HK-2 (cell line): ENCODE measurements around the gene SYT14.
A peak's percentile ranks its signal among the peaks of the same experiment; 100 is the strongest.
"Not testable (repeated sequence)": the region's sequence is repeated elsewhere in the genome, so short reads cannot be mapped to it uniquely, and the experiment has no call there.

Experiments
- DNase-seq: peaks from one replicate; pipeline ENCODE4 v3.0.0-alpha.2; 2018; ENCODE audit not compliant: unreplicated experiment

Gene SYT14

DNA sequence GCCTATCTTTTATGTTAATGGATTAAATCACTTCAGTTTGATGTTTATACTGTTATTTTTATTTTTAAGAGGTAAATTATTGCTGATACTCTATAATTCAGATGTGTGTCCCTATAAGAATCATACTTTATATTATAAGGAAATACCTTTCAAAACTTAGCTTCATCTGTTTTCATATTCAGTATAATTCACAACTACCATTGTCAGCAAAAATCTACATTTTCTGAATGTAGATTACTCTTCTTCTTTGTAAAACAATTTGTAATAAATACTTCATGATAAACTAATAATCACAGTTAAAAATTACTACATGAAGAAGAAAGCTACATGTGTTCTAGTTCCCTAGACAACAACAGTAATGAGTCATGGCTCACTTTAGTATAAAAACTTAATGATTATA, 179.2 kb downstream of the SYT14 start:
- DNase-seq: no peak

DNA sequence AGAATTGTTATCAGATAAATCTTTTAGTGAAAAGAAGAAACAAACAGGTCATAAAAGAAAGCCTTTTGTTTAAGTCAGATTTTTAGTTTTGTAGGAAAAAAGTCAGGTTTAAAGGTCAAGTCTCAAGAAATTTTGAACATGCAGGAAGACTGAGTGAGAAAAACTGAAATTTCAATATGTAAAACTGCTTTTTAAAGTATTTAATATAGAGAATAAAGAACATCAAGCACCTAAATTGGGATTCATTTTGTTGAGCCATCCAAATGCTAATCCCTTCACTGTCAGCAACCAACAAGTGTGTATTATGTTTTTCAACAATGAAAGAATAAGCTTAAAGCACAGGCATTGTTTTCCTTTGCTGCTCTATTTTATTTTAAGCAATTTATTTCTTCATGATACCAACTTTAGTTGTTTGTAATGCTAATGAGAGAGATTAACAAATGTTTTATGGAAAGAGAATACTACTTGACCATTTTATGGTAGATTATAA, 179.7 kb downstream of the SYT14 start:
- no peak for DNase-seq

GRCh38 chr1:210123383-210123782, 185.4 kb downstream of the SYT14 start:
- no peak for DNase-seq

GRCh38 chr1:210123924-210124589, 186.0 kb downstream of the SYT14 start:
- no peak for DNase-seq

DNA sequence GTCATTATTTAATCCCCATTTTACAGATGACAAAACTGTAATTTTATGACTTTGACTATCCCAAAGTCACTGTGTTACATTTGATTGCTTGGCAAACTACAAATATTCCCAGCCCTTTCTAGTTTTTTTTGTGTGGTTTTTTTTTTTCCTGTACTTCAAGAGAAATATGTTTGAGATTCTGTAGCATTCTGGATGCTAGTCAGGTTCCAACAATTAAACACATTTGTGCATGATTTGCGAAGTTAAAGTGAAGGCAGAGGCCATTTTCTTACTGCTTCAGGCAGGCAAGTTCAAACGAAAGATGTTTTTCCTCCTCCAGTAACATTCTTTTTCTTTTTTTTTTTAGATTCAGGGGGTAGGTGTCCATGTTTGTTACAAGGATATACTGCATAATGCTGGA, 186.7 kb downstream of the SYT14 start:
- DNase-seq: no peak

DNA sequence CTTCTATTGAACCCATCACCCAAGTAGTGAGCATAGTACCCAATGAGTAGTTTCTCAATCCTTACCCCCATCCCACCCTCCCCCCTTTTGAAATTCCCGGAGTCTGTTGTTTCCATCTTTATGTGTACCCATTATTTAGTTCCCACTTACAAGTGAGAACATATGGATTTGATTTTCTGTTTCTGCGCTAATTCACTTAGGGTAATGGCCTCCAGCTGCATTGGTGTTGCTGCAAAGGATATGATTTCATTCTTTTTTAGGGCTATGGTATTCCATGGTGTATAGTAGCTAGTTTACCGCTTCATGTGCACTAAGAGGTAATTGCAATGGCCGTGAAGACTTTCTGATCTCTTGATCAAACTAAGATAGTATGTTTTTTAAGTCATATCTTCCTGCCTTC, 187.1 kb downstream of the SYT14 start:
- no peak for DNase-seq

GRCh38 chr1:210129092-210129491, 191.1 kb downstream of the SYT14 start:
- DNase-seq: no peak

DNA sequence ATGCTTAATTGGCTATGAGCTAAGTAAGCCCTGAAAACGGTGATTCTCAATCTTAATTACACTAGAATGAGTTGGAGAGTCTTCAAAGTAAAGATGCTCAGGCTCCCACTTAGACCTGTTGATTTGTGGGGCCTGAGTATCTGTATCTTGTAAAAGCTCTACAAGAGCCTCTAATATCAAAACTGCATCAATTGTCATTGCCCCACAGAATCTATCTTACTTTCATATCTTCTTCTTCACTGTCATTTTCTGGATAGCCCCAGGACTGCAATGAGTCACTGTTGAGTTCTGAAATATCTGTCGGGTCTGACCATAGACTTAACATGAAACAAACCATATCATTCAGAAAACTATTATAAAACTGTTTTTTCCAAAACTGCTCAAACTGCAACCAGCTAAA, 191.7 kb downstream of the SYT14 start:
- no peak for DNase-seq

DNA sequence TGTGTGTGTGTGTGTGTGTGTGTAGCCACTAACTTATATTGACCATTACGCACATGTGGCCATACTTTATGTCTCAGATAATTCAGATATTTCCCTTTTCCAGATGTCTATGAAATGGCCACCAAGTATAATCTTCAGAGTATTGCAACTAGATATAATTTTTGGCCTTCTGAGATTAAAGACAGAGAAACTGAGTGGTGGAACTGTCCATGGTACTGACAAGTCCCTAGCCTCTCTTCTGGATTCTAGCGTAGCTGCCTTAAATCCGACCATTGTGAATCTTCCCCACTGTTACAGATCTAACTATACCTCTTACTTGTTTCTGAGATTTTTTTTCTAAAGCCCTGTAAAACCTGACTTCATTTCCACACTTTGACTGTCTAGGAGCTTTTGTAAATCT, 194.6 kb downstream of the SYT14 start:
- no peak for DNase-seq

DNA sequence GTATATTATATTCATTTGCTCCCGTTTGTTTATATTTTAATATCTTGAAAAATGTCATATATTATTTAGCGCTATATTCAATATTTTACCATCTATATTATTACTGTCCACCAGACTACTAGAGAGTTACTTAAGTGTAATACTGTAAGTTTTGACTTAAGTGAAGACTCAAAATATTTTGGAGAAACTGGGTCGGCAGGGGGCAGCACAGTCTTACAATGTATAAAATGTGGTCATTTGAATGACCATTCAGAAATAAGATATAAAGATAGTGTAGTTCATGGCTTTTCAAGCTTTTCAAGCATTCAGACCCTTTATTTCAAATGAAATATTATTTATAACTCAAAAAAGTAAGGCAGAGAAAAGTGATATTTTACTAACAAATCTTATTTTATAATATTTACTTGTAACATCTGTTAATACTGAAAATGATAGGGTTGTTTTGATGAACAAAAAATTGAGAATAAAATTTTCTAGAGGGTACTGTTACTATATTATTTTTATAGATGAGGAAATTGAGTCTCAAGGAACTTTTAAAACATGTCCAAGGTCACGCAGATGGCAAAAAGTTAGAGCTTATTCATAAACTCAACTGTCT, 205.5 kb downstream of the SYT14 start:
- DNase-seq: peak; percentile 58

DNA sequence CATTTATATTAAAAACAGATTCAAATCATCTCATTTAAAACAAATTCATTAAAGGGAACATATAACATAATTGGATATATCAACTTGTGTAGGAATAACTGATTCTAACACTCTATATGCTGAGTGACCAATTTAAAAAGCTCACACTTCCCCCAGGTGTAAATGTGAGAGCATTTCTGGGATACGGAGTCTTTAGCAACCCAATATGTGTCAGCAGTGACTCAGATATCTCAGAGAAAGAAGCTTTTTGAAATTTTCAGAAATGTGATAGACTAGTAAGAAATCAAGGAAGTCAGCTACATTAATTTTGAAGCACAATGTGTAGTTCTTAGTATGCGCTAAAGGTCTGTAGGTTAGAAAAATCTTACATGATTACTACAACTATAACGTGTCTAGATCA, 206.7 kb downstream of the SYT14 start:
- no peak for DNase-seq

GRCh38 chr1:210151052-210151672, 213.1 kb downstream of the SYT14 start:
- no peak for DNase-seq

DNA sequence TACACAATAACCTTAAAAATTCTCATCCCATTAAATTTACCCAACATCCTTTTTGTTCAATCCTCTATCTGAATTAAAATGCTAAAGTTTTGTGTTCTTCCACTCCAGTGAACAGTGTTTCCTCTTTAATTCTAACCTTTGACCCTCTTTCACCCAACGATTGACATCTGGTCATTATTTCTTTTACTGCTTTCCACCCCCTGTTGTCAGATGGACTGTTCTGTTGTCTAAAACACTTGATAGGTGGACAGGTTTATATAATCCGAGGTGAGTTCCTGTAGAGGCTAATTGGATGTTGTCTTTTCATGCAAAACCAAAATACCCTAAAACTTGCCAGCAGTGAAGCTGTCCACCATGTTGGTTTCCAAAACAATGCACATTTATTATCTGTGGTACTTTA, 221.2 kb downstream of the SYT14 start:
- DNase-seq: no peak

GRCh38 chr1:210170220-210170619, 232.2 kb downstream of the SYT14 start:
- DNase-seq: no peak

DNA sequence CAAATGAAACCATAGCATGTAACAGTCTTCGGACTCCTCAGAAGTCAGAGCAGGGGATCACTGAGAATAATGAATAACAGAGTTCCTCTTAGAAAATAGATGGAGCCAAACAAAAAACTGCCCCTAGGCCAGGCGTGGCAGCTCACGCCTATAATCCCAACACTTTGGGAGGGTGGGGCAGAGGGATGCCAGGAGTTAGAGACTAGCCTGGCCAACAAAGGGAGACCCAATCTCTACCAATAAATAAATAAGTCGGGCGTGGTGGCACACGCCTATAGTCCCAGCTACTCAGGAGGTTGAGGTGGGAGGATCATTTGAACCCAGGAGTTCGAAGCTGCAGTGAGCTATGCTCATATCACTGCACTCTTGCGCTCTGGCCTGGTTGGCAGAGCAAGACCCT, 236.1 kb downstream of the SYT14 start:
- no peak for DNase-seq

- DNase-seq: no peak
These were observed 247.0 kb downstream of the SYT14 start for GRCh38 chr1:210185063-210185462.

GRCh38 chr1:210187849-210188606, 250.0 kb downstream of the SYT14 start:
- peak; percentile 84 for DNase-seq

- DNase-seq: no peak
These were observed 251.4 kb downstream of the SYT14 start for GRCh38 chr1:210189426-210189825.

DNA sequence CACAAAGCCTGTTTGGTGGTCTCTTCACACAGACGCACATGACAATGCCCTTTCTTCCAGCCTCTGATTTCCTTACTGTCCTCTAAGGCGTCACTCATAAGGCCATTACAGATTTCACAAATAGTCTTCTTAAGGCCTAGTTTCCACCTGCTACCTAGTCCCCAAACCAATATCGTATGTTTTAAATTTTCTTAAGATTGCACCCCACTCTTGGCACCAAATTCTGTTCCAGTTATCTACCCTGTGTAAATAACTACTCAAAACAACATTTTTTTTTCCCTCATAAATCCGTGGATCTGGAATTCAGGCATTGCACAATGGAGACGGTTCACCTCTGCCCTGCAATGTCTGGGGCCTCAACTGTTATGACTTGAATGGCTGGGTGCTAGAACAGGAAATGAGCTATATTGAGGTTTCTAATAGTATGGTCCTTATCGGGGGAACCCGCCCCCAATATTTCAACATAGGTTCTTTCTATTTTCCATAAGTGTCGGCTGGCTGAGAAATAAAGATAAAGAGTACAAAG, 257.7 kb downstream of the SYT14 start:
- DNase-seq: no peak

DNA sequence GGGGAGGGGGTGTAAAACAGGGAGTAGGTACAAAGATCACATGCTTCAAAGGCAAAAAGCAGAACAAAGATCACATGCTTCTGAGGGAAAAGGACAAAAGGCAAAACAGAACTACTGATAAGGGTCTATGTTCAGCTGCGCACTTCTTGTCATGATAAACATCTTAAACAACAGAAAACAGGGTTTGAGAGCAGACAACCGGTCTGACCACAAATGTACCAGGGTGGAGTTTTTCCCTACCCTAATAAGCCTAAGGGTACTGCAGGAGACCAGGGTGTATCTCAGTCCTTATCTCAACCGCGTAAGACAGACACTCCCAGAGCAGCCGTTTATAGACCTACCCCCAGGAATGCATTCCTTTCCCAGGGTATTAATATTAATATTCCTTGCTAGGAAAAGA, 258.2 kb downstream of the SYT14 start:
- DNase-seq: not testable (repeated sequence)

GRCh38 chr1:210198840-210199239, 260.8 kb downstream of the SYT14 start:
- DNase-seq: no peak

- no peak for DNase-seq
These were observed 262.2 kb downstream of the SYT14 start for GRCh38 chr1:210200124-210200736.
